ENCODE results near the gene KAT2B.
A peak's percentile ranks its signal among the peaks of the same experiment; 100 is the strongest.

Gene KAT2B

GRCh38 chr3:20072422-20072821, 32.2 kb downstream of the KAT2B start:
- DNase-seq (ENCODE audit: low read depth in 2 of 2): no peak
- H3K4me3 ChIP-seq (replicated peaks in 1 of 2; ENCODE audit: low read depth in 2 of 2, low read length in 2 of 2): no peak overlapping the region
- no peak for TF ChIP-seq CTCF (IDR thresholded peaks at IDR 0.05; ENCODE audit: low read depth, low read length)

DNA sequence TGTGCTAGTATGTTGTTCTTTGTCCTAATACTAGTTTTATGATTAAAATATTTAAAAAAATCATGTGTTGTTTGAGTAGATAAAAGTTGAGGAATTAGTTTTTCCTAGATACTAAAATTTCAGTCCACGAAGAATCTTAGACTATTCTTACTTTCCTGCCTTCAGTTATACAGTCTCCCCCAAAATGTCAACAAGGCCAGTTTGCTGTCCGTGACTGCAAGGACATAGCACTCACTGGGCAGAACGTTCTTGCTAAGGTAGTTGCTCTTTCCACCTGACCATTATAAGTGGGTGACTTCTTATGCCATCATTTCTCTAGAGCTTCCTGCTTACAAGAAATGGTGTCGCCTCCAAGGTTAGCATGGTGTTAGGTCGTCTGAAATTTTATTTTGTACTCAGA, 32.8 kb downstream of the KAT2B start:
- no peak for DNase-seq (ENCODE audit: low read depth in 2 of 2)
- no peak overlapping the region for H3K4me3 ChIP-seq (replicated peaks in 1 of 2; ENCODE audit: low read depth in 2 of 2, low read length in 2 of 2)
- no peak for TF ChIP-seq CTCF (IDR thresholded peaks at IDR 0.05; ENCODE audit: low read depth, low read length)

- no peak for DNase-seq (ENCODE audit: low read depth in 2 of 2)
- TF ChIP-seq CTCF (IDR thresholded peaks at IDR 0.05; ENCODE audit: low read depth, low read length): no peak
- H3K4me3 ChIP-seq (replicated peaks in 1 of 2; ENCODE audit: low read depth in 2 of 2, low read length in 2 of 2): no peak overlapping the region
Observed at GRCh38 chr3:20073683-20074082, 33.4 kb downstream of the KAT2B start.

GRCh38 chr3:20074226-20075063, 34.2 kb downstream of the KAT2B start:
- TF ChIP-seq CTCF (IDR thresholded peaks at IDR 0.05; ENCODE audit: low read depth, low read length): no peak
- peak; percentile 53 to 83 for DNase-seq (ENCODE audit: low read depth in 2 of 2)
- no peak overlapping the region for H3K4me3 ChIP-seq (replicated peaks in 1 of 2; ENCODE audit: low read depth in 2 of 2, low read length in 2 of 2)

DNA sequence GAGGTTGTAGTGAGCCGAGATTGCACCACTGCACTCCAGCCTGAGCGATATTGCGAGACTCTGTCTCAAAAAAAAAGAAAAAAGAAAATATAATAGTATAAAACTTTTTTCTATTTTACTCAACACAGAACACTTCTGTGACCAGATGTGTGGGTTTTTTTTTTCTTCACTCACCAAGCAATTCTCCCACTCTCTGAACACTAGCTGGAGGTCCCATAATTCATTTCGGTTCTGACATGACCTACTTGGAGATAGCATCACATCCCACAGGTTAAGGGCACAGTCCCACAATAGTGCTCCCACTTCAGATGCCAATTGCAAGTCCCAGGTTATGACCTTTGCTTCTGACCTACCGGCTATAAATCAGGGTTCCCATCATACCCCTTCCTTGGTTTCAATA, 35.0 kb downstream of the KAT2B start:
- no peak for DNase-seq (ENCODE audit: low read depth in 2 of 2)
- TF ChIP-seq CTCF (IDR thresholded peaks at IDR 0.05; ENCODE audit: low read depth, low read length): no peak
- no peak overlapping the region for H3K4me3 ChIP-seq (replicated peaks in 1 of 2; ENCODE audit: low read depth in 2 of 2, low read length in 2 of 2)

DNA sequence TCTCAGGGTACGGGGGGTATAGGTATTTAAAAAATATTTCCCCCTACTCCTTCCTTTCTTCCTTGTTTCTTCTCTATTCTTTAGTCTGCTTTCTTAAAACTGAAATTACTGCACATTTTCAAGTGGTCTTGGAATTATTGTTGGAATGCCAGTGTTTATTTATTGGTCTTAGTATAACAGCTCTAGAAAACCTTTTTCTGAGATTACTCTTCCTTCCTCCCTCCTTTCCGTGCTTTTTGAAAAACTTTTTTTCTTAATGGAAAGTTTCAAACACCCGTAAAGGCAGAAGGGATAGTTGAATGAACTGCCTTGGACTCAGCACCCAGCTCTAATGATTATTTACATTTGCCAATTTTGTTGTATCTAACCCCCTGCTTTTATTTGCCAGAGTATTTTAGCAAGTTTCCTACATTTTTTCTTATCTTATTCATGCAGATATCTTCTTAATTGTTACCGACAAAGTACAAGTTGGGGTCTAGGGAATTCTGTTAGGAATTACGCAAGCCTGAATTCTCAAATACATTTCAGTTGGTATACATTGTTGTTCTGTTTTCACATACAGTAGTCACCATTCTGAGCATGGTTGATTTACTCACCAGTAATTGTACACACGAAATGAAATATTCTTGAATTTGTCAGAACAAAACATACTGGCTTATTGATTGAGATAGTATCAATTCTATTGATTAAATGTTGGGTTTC, 36.2 kb downstream of the KAT2B start:
- no peak for DNase-seq (ENCODE audit: low read depth in 2 of 2)
- TF ChIP-seq CTCF (IDR thresholded peaks at IDR 0.05; ENCODE audit: low read depth, low read length): no peak

More for the DNA sequence above, 36.2 kb downstream of the KAT2B start:
- no peak overlapping the region for H3K4me3 ChIP-seq (replicated peaks in 1 of 2; ENCODE audit: low read depth in 2 of 2, low read length in 2 of 2)
